Mammary epithelial cell (primary cell): ENCODE measurements around the gene KIF5C.

ENCODE experiments used
- CTCF ChIP-seq, 2 donors: IDR thresholded peaks in 1 of 2; conservative IDR thresholded peaks in 1 of 2; 2 replicates each; pipeline ENCODE4 v1.5.1; 2011 to 2012; ENCODE audit warnings: inconsistent platforms in 2 of 2, low read length in 2 of 2, mild to moderate bottlenecking in 2 of 2, control low read depth in 1 of 2, low read depth in 1 of 2; ENCODE audit not compliant: insufficient read depth in 1 of 2; ENCODE audit errors: extremely low read depth in 1 of 2
- EZH2 ChIP-seq: IDR thresholded peaks from 2 replicates; pipeline ENCODE4 v1.6.1; 2012; ENCODE audit warnings: low read length, inconsistent platforms, borderline replicate concordance

GRCh38 chr2:148853458-148853857, 21.6 kb upstream of the KIF5C start:
- TF ChIP-seq CTCF (conservative IDR thresholded peaks at IDR 0.05 in 1 of 2, IDR thresholded peaks at IDR 0.05 in 1 of 2; ENCODE audit: extremely low read depth in 1 of 2, insufficient read depth in 1 of 2, low read depth in 1 of 2, low read length in 2 of 2) (no peak), EZH2 (no peak)
